ENCODE results near the gene SPTBN4. TPM values are rescaled to one million over a fixed set of nuclear protein-coding genes. Genes with fewer than 3 reads are reported as not detected.

Gene SPTBN4
- total and polyA plus RNA-seq, 2 of the 4 experiments (the other 2 are of a cell fraction), result 0.72 to 0.91 TPM

- dilution Hi-C loops (cut with HindIII; ENCODE audit: low sequenced_read_pairs, unreplicated experiment), result no loop called here
- H2AK9ac ChIP-seq (replicated peaks; ENCODE audit: low read depth, low read length, poor library complexity), result no peak overlapping the region
- POLR2A ChIA-PET (ENCODE audit: unreplicated experiment), result no interaction called here
Observed at GRCh38 chr19:40524133-40524549, 57.3 kb downstream of the SPTBN4 start.

More at GRCh38 chr19:40524133-40524549, 57.3 kb downstream of the SPTBN4 start:
- Histone ChIP-seq H3K9me3 (ENCODE audit: control insufficient read depth, insufficient read depth, low read length) (no peaks in the 10 kb centered on the region), H3K27ac (ENCODE audit: insufficient read depth, low read length) (no peak overlapping the region), H2BK120ac (ENCODE audit: low read depth, low read length) (no peak overlapping the region), H3K36me3 (ENCODE audit: control insufficient read depth, insufficient read depth, low read length) (no peaks in the 10 kb centered on the region), H3K4me1 (ENCODE audit: control insufficient read depth, insufficient read depth, low read length) (no peaks in the 10 kb centered on the region), H3K9me1 (ENCODE audit: insufficient read depth, low read length) (no peaks in the 10 kb centered on the region; the same call in 1 of the 2 replicates), H3K56ac (ENCODE audit: extremely low read depth, insufficient read depth, low read length) (no peak overlapping the region), H4K8ac (ENCODE audit: low read depth in 2 of 2, low read length in 2 of 2) (no peak overlapping the region), H3K14ac (replicated peaks; ENCODE audit: low read depth, low read length) (no peak overlapping the region), H3K23ac (ENCODE audit: low read depth, low read length) (no peak overlapping the region), H3K4ac (ENCODE audit: low read depth, low read length) (no peak overlapping the region), H3K18ac (ENCODE audit: low read depth, low read length) (no peak overlapping the region), H3K27me3 (ENCODE audit: control insufficient read depth, insufficient read depth, low read length) (peaks cover 15% of the 10 kb centered on the region; the same call in 1 of the 2 replicates), H4K91ac (ENCODE audit: insufficient read depth, low read depth, low read length) (no peak overlapping the region), H3K4me3 (ENCODE audit: insufficient read depth, low read depth, low read length) (no peak overlapping the region), H4K5ac (ENCODE audit: low read depth, low read length) (no peak overlapping the region), H3K9ac (ENCODE audit: low read depth, low read length) (no peak overlapping the region), H2AFZ (replicated peaks; ENCODE audit: low read length, poor library complexity) (no peak overlapping the region), H2BK20ac (ENCODE audit: low read depth, low read length) (no peak overlapping the region), H3K4me2 (ENCODE audit: low read depth, low read length) (no peak overlapping the region), H4K20me1 (ENCODE audit: insufficient read depth, low read length) (no peaks in the 10 kb centered on the region), H2BK15ac (ENCODE audit: low read depth, low read length) (no peak overlapping the region), H3K79me1 (ENCODE audit: low read depth in 1 of 2, low read length in 2 of 2) (no peaks in the 10 kb centered on the region), H2AK5ac (ENCODE audit: low read depth, low read length) (no peak overlapping the region), H2BK5ac (ENCODE audit: low read depth, low read length, poor library complexity, severe bottlenecking) (no peak overlapping the region)
- CTCF ChIA-PET, result interaction anchor here (0.7 to 1.4 kb wide), 3 partner anchors 8 to 176 kb away, joined by 3 to 7 read pairs (median 4); partner anchors contain the start of gene PLD3
- no peak for TF ChIP-seq RAD21 (IDR thresholded peaks at IDR 0.05; ENCODE audit: low read length)
- no peak for TF ChIP-seq MAFK (IDR thresholded peaks at IDR 0.05; ENCODE audit: low read depth, low read length)
- no peak for TF ChIP-seq CEBPB (IDR thresholded peaks at IDR 0.05; ENCODE audit: low read depth, low read length)
- no peak for TF ChIP-seq ELK1 (IDR thresholded peaks at IDR 0.05; ENCODE audit: borderline replicate concordance, low read depth, low read length)
- no peak for TF ChIP-seq USF2 (IDR thresholded peaks at IDR 0.05; ENCODE audit: low read depth, low read length)
- no peak for TF ChIP-seq RFX5 (IDR thresholded peaks at IDR 0.05; ENCODE audit: low read depth, low read length)
- no peak for TF ChIP-seq CTCF (conservative IDR thresholded peaks at IDR 0.05; ENCODE audit: low read depth, low read length)
- no peak for TF ChIP-seq POLR2A (IDR thresholded peaks at IDR 0.05; ENCODE audit: low read depth, low read length)
- no peak for TF ChIP-seq MXI1 (IDR thresholded peaks at IDR 0.05; ENCODE audit: borderline replicate concordance, low read depth, low read length)
- no peak for TF ChIP-seq BHLHE40 (IDR thresholded peaks at IDR 0.05; ENCODE audit: low read depth, low read length)
- TF ChIP-seq SMC3 (IDR thresholded peaks at IDR 0.05; ENCODE audit: low read depth, low read length), result no peak
- in situ Hi-C loops (cut with MboI; ENCODE audit: low sequenced_read_pairs) (loop anchor here (25.0 kb wide), 2 partner anchors 212 to 387 kb away; no protein-coding TSS in a partner anchor), intact Hi-C loops (cut with micrococcal nuclease) (loop anchor here (5.0 to 10.0 kb wide), 2 partner anchors 59 to 217 kb away; partner anchors contain the start of genes BLVRB and SPTBN4)
- DNase-seq (no peak), ATAC-seq (ENCODE audit: low read depth) (no peak)
- WGBS, 2 experiments (ENCODE audit: extremely low coverage in 2 of 2, insufficient read length in 1 of 2), result no CpG with 5 or more reads among the region's 5 CpGs
- no TSS peak for BruUV-seq (replicated peaks)
